NCI-H1436 treated with DMSO at 0.1 percent for 48 hours (cell line): ENCODE results near the gene LOC101059915.

Source experiments
- DNase-seq: peaks from one replicate; lab custom pipeline; 2025; lab: John Stamatoyannopoulos, UW

The LOC101059915 gene

GRCh38 chrX:71667328-71668247 lies at the start of gene LOC101059915:
TSS of gene LOC101059915 (plus strand) at chrX:71667546.
- no peak for DNase-seq

DNA sequence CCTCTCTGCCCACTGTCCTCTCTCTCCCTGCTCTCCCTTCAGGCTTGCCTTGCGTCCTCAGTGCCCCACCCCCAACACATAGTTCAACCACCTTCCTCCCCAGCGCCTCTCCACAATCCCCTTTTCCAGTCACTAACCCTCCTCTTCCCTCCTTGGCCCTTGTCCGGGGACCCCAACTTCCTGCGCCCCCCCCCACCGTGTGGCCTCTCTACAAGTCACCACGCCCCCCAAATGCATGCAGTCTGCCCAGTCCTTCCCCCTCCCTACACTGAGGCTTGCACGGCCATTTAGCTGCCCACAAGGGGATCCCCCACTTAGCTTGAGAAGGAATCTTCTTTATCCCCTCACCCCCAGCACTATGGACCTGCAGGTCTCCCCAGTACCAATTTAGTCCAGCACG lies 49.6 kb upstream of the LOC101059915 start:
- DNase-seq, result no peak

- DNase-seq, result no peak
These were observed 49.0 kb upstream of the LOC101059915 start, which contains the start of gene CXCR3 for GRCh38 chrX:71618303-71618721. TSS of gene CXCR3 (minus strand) at chrX:71618511. CDS start at chrX:71618449, 62 bp downstream.

DNA sequence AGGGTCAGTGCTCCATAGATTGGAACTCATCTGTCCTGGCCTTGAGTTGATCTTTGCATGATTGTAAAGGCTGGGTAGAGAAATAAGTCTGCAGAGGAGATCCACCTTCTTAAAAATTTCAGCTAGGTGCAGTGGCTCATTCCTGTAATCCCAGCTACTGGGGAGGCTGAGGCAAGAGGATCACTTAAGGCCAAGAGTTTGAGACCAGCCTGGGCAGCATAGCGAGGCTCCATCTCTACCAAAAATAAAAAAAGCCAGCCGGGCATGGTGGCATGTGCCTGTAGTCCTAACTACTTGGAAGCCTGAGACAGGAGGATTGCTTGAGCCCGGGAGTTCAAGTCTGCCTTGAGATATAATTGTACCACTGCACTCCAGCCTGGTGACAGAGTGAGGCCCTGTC lies 48.6 kb upstream of the LOC101059915 start:
- DNase-seq, result no peak

DNA sequence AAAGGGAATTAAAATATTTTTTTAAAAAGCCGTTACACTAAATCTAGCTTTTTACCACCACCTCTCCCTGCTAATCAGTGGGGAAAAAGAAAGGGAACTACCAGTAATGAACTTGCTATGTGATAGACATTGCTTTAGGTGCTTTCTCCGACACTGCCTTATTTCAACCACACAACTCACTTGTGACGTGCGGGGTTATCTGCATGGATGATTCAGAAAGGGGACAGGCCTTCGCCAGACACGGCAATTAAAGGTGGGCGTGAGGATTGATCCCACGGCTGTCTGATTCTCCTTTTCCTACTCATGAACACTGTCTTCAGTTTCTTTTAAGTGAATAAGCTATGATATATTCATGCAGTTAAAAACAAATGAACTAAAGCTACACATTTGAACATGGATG lies 48.2 kb upstream of the LOC101059915 start:
- no peak for DNase-seq

GRCh38 chrX:71619986-71620385 lies 47.4 kb upstream of the LOC101059915 start:
- DNase-seq, result no peak

- DNase-seq, result no peak
These were observed 45.7 kb upstream of the LOC101059915 start for GRCh38 chrX:71621603-71622002.

DNA sequence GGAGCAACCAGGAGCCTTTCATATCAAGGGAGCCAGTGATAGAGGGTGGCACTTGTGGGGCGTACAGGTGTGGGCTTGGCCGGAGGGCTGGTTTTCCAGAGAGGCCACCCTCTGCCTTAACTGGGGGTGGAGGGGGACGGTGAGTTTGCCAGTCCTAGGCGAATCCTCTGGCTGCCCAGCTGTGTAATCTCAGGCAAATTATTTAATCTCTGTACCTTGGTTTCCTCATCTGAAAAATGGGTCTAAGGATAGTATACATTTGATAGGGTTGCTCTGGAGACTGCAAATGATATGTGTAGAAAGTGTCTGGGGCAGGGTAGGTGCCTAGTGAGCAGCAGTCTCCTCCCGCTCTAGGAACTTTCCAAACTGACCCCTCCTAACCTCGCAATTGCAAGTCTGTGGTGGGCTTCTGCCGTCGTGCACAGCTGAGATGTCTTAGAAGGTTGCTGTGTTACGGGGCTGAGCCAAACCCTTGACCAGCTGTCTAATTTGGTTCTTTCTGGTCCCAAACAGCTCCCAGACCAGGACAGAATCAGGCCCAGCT lies 45.2 kb upstream of the LOC101059915 start:
- no peak for DNase-seq

DNA sequence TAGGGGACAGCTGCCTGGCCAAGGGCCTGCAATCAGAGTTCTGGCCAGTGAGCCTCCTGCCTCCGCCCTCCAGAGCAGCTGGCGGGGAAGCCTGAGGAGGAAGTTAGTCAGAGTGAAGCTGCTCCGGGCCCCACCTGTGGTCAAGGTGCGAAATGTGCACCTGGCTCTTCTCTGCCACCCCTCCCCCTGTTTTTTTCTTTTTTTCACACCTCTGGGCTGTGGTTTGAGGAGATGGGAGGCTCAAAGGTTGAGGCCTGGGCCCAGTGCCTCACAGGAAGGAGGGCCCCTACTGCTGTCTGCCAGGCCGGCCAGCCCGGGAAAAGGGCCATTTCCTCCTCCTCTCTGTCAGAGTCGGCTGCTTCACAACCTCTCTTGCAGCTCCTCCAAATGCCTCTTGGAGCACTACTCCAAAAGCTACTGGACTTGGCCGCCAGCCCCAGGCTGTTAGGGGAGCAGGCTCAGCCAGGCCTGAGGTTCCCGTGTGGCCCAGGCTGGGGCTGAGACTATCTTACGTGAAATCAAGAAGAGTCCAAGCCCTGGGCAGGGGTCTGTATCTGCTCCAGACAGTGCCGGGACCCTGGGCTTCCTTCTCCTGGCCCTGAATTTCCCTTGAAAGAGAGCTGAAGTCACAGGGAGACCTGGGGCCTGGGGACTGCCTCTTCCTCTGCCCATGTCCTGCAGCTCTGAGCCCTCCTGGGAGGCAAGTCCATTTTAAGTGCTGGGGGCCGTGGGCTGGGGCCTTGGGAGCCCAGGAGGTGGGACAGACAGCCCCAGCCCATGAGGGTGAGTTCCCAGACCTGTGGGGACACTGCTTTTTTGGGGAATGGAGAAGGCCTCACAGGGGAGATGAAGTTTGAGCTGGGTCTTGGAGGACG lies 44.5 kb upstream of the LOC101059915 start:
- no peak for DNase-seq

DNA sequence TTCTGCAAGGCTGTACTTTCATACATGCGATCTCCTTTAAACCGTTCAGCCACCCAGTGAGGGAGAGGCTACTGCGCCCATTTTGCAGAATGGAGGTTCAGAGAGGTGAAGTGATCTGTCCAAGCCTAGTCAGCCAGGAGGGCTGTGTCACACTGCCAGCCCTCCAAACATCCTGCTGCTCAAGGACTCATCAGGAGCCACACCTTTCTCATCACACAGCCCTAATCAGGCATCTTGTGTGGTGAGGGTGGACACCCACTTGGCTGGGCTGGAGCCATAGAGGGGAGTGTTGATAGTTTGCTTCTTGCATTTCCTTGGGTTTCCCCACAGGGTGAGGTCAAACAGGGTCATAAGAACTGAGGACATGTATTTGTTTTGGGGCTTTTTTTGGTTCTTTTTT lies 43.6 kb upstream of the LOC101059915 start:
- DNase-seq, result no peak

DNA sequence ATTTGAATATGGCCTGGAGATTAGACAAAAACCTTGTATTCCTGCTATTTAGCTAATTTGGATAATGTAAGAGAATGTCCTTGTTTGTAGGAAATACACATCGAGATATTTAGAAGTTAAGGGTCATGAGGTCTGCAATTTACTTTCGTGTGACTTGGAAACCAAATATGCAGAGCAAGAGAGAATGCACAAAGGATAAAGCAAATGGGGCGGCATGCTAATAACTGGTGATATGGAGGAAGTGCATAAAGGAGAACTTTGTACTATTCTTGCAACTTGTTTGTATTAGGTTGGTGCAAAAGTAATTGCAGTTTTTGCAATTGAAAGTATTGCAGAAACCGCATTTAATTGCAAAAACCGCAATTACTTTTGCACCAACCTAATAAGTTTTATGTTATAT lies 41.9 kb upstream of the LOC101059915 start:
- DNase-seq, result no peak

DNA sequence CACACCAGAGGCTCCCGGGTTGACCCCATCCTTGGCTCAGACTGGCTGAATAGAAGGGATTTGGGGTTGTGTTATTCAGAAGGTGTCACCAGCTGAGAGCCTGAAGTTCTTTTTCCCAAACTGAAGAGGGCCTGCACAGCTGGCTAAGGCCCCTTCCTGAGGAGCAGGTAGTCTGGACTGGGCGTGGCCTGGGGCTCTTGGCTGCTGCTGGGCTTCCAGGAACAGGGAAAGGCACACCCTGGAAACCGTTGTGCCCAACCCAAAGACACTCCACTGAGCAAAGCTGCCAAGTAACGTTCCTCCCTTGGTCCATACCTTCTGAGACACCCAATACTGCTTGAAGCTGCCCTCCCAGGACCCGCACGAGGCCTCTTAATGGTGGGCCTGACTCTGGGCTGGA lies 40.8 kb upstream of the LOC101059915 start:
- DNase-seq, result no peak

DNA sequence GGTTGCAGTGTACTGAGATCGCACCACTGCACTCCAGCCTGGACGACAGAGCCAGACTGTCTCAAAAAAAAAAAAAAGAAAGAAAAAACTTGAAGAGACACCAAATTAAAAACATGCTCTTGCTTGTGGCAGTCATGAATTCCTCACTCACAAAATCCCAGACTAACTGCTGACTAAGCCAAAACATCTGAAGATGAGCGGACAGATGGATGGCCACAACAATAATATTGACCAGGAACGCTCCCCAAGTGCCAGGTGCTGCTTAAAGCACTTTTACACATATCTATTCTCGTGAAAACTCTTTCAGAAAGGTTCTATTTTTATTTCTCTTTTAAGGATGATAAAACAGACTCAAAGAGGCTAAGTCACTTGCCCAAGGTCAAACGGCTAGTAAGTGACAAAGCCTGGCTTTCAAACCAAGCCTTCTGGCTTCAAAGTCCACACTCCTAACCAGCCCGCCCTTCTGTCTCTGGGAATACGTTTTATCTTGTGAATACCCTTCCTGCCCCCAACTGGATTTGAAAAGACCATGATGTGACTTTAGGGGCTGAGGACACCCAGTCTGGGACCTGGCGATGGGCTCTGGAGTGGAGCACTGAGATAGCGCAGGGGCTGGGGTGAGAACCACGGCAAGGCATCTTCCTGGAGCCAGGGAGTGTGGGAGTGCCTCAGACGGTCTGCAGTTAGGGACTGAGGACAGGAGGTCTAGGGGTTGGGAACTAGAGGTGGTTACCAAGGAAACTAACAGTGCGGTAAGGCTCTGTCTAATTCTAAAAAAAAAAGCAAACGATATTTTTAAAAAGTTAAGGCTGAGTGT lies 39.5 kb upstream of the LOC101059915 start:
- DNase-seq, result no peak

- no peak for DNase-seq
These were observed 37.9 kb upstream of the LOC101059915 start for GRCh38 chrX:71629467-71629866.

DNA sequence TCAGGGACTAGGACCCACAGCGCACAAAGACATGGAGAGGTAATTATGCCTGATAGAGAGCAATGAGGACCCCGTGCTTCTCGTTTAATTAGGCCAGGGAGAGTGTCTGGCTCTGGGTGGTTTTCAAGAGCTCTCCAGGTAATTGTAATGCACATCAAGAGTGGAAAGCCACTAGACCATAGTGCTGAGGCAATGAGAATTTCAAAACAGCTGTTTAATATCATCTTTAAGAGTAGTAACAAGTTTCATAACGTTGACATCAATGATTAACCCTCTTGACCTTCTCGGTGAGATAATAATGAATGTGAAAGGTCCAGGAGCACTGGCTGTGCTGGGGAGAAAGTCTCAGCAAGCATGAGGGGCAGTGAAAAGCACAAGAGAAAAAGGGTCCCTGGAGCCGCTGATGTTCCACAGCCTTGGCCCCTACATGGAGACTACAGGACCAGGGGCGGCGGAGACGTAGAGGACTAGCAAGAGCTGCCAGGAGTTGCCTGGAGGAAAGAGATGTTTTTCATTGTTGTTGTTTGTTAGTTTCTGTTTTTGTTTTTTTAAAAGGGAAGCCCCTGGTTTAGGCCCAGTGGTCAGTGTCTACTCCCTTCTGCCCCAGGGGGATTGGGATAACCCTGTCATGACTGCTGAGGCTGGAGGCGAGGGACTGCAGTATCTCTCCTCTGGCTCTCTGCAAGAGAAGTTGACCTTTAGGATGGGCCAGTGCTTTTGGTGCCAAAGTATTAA lies 34.3 kb upstream of the LOC101059915 start:
- DNase-seq, result peak; percentile 93

DNA sequence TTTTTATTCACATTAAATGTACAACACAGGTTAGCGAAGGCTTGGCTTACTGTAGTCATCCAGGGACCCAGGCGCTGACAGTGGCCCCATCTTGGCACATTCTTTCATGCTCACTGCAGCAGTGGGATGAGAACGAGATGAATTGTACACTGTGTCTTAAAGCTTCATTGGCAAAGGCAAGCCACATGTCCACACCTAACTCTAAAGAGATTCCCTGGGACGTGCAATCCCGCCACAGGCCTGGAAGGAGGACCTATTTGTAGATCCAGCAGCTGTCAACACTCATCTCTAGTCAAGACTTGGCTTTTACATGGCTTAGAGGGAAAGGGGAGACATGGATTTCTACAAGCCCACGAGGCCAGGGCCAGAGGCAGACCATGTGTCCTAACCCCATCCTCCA lies 33.0 kb upstream of the LOC101059915 start:
- DNase-seq, result no peak

GRCh38 chrX:71636438-71637252 lies 30.7 kb upstream of the LOC101059915 start:
- DNase-seq, result peak; percentile 86

DNA sequence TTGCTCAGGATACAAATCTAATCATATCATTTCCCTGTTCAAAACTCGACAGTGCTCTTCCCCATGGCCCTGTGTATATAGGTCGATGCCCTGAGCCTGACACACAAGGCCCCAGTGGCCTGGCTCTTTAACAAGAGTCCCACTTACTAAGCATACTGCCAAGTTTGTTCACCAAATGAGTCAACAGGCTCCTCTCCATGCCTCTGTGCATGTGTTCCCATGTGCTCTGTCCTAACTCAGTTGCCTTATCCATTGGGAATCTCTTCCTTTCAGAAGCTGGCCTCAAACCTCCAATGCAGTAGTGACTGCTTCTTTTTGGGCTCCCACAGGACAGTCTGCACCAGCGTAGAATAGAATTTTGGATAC lies 30.1 kb upstream of the LOC101059915 start:
- DNase-seq, result no peak

GRCh38 chrX:71637848-71638247 lies 29.5 kb upstream of the LOC101059915 start:
- no peak for DNase-seq

DNA sequence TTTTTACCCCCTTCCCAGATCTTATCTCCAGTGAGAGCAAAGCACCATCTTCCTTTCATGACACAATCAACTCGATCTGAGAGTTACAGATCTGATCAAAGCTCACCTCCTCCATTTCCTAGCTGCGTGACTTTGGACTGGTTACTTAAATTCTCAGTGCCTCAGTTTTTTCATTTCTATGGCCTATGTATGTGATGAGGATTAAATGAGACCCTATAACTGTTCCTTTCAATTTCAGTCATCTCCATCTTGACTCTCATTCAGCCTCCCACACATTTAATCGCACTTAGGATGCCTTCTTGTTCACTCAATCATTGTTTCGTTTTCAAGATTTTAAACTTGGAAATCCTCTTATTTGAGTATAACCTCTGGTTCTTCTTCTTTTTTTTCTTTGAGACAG lies 28.9 kb upstream of the LOC101059915 start:
- no peak for DNase-seq
